T47D (cell line): Measurements from ENCODE around the gene SPG7.

Experiments used
- DNase-seq, 2 experiments: peaks; one replicate each; pipeline versions ENCODE4 v3.0.0 to v3.0.0-alpha.2; 2011 to 2012; ENCODE audit warnings: low read depth in 1 of 2, low spot score in 1 of 2
- JUND ChIP-seq: IDR thresholded peaks from 2 replicates; pipeline ENCODE4 v1.6.1; 2012; ENCODE audit warnings: low read depth
- in situ Hi-C: cut with HindIII; loops from 2 replicates; pipeline ENCODE4 v1.10.0; 2016; ENCODE audit warnings: low sequenced_read_pairs, low pct_unique_long_range_greater_than_20kb

Gene SPG7

GRCh38 chr16:89557690-89558490 is 49.7 kb downstream of the SPG7 start:
- no peak for DNase-seq
- in situ Hi-C loops = no loop called here
- no peak for TF ChIP-seq JUND

GRCh38 chr16:89560378-89561141 is 52.4 kb downstream of the SPG7 start, which contains the start of gene RPL13:
Gene RPL13, plus strand, starts transcription at chr16:89560682. Its CDS starts 278 bp downstream, at chr16:89560960.
- DNase-seq = peak; percentile 98 to 99
- in situ Hi-C loops = no loop called here
- no peak; the same call in none of the 2 replicates for TF ChIP-seq JUND

GRCh38 chr16:89561142-89561883 is 53.1 kb downstream of the SPG7 start:
- no peak for TF ChIP-seq JUND
- DNase-seq = no peak
- in situ Hi-C loops = no loop called here

DNA sequence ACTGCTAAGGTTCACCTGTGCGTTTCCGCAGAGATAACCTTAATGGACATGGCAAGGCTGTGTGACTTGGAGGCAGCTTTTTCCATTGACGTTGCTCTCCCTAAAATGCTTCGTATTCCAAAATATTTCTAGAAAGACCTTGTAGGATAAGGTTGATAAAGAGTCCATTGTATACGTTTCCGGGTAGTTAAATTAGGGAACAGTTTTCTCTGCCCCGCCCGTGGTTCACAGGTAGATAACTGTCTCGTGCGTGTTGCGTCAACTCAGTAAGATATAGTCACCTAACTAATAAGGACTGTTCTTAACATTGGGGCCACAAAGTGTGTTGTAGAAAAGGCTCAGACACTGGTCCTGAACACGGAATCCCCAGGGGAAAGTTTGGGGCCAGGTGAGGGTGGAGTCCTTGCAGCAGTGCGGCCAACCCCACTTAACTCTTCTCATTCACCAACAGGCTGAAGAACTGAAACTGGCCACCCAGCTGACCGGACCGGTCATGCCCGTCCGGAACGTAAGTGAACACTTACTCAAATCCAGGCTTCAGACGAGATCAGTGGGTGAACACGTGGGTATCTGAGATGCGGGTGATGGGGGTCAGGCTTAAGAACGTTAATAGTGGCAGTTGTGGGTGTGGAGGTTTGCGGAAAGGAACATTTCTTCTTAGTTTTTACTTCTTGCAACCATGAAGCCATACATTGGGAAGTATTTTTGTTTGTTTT is 53.8 kb downstream of the SPG7 start:
- TF ChIP-seq JUND = no peak
- DNase-seq = peak in 1 of 2 experiments; percentile 84
- in situ Hi-C loops = no loop called here

DNA sequence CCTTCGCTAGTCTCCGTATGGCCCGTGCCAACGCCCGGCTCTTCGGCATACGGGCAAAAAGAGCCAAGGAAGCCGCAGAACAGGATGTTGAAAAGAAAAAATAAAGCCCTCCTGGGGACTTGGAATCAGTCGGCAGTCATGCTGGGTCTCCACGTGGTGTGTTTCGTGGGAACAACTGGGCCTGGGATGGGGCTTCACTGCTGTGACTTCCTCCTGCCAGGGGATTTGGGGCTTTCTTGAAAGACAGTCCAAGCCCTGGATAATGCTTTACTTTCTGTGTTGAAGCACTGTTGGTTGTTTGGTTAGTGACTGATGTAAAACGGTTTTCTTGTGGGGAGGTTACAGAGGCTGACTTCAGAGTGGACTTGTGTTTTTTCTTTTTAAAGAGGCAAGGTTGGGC is 54.7 kb downstream of the SPG7 start:
- in situ Hi-C loops = no loop called here
- TF ChIP-seq JUND = no peak
- DNase-seq = no peak

GRCh38 chr16:89563639-89564392 is 55.6 kb downstream of the SPG7 start:
- in situ Hi-C loops = no loop called here
- DNase-seq = peak in 1 of 2 experiments; percentile 37
- no peak for TF ChIP-seq JUND

- peak in 1 of 2 experiments; percentile 43 for DNase-seq
- in situ Hi-C loops = no loop called here
These were observed 56.5 kb downstream of the SPG7 start for GRCh38 chr16:89564476-89565255.

GRCh38 chr16:89565256-89565505 is 57.0 kb downstream of the SPG7 start:
- in situ Hi-C loops = no loop called here
- TF ChIP-seq JUND = no peak
- DNase-seq = no peak

More at GRCh38 chr16:89564476-89565255, 56.5 kb downstream of the SPG7 start:
- TF ChIP-seq JUND = no peak

DNA sequence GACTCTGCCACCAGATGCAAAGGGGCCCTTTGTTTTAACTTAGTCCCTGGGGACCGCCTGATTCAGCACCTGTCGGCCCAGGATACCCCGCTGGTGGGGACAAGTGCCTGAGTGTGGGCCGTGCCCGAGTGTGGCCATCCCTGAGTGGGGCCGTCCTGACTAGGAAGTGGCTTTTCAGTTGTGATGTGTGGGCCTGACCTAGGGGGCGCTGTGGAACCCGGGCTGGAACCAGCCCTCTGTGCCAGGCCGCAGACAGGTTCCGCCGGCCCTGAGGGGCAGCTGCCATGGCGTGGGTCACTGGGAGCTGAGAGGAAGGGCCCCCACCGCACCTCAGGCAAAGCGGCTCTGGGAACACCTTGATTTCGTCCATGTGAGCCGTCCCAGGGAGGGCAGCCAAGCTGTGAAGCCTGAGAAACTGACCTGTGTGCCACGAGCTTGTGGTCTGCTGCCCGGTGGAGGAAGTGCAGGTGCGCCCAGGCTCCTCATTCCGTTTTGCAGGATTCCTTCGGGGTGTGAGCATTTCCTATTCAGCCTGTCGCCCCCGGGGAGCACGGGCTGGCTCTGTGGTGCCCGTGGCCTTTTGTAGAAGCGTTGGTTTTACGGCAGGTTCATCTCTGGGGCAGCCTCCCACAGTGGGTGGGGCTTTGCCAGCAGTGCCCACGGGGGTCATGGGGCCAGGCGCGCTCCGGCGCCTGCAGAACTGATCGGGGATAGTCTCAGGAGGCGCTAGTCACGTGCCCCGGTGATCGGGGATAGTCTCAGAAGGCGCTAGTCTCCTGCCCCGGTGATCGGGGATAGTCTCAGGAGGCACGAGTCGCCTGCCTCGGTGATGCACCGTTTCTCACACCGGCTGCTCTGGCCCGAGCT is 57.5 kb downstream of the SPG7 start:
- in situ Hi-C loops = no loop called here
- TF ChIP-seq JUND = no peak; the same call in 1 of the 2 replicates
- DNase-seq = peak; percentile 81 to 93

- DNase-seq = no peak
- in situ Hi-C loops = no loop called here
These were observed 59.7 kb downstream of the SPG7 start for GRCh38 chr16:89567656-89568594.

More at GRCh38 chr16:89567656-89568594, 59.7 kb downstream of the SPG7 start:
- TF ChIP-seq JUND = no peak
